Activated CD4-positive, alpha-beta T cell treated with anti-CD3 and anti-CD28 coated beads for 36 hours (primary cell): ENCODE results near the gene MYL6B. TPM values are rescaled to one million over a fixed set of nuclear protein-coding genes. Genes with fewer than 3 reads are reported as not detected.

Source experiments
- ATAC-seq: fragments of 200-7000 bp; cut with Tn5 transposase; one replicate; pipeline ENCODE4 v1.10.0; 2021; ENCODE audit warnings: mild to moderate bottlenecking, moderate library complexity
- CTCF ChIA-PET: fragments of 350-600 bp; sonication (Branson Sonifier 250); formaldehyde crosslinking; loops from one replicate; lab custom pipeline; 2021; ENCODE audit warnings: antibody characterized with exemption; lab: Charles Lee
- POLR2A ChIA-PET: fragments of 350-600 bp; sonication (Branson Sonifier 250); formaldehyde crosslinking; loops from one replicate; lab custom pipeline; 2021; ENCODE audit warnings: antibody characterized with exemption, inconsistent platforms; lab: Charles Lee
- DNase-seq: peaks from one replicate; pipeline ENCODE4 v3.0.0-alpha.2; 2020
- H3K27ac Mint-ChIP-seq: one replicate; pipeline ENCODE4 v1.8.0; 2021; ENCODE audit warnings: mixed read lengths
- H3K27me3 Mint-ChIP-seq: one replicate; pipeline ENCODE4 v1.8.0; 2021; ENCODE audit warnings: mixed read lengths
- H3K36me3 Mint-ChIP-seq: one replicate; pipeline ENCODE4 v1.8.0; 2021; ENCODE audit warnings: low read depth, mixed read lengths
- H3K4me1 Mint-ChIP-seq: one replicate; pipeline ENCODE4 v1.8.0; 2021; ENCODE audit warnings: mixed read lengths
- H3K4me3 Mint-ChIP-seq: one replicate; pipeline ENCODE4 v1.8.0; 2021; ENCODE audit warnings: mild to moderate bottlenecking, moderate library complexity, mixed read lengths
- H3K9me3 Mint-ChIP-seq: one replicate; pipeline ENCODE4 v1.8.0; 2021; ENCODE audit warnings: low read depth, mixed read lengths
- intact Hi-C, 2 experiments: fragments of 100-400 bp; cut with DNase I in 1 of 2; cut with micrococcal nuclease in 1 of 2; formaldehyde crosslinking; loops; one replicate each; pipeline versions ENCODE4 v1.14.2 to v1.15.1; 2022 to 2024; cut with DNase I, micrococcal nuclease
- total RNA-seq, 2 experiments: library from RNA; stranded (reverse); gene quantifications; one replicate each; pipeline ENCODE4 v1.2.3, GENCODE V29; 2021

MYL6B gene
- total RNA-seq, 2 experiments from 2014 or later = 76.3 to 79.3 TPM

DNA sequence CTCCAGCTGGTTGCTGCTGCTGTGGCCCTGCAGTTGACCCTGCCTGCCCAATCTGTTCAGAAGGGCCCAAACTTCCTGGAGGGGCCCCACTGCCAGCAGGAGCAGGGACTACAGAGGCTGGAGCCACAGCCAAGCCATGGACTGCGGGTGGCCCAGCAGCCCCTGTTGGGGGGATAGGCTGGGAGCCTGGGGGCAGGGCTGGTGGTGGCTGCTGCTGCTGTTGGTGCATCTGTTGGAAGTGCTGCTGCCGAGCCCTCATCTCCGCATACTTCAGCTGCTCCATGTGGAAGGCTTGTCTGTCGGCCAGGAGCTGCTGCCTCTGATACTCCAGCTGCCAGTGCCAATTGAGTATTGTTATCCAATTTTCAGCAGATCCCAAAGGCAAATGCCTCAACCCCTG, 13.0 kb downstream of the MYL6B start:
- no peaks in the 10 kb centered on the region for H3K9me3 Mint-ChIP-seq
- intact Hi-C loops = no loop called here
- CTCF ChIA-PET = interaction anchor here (0.7 to 1.1 kb wide), 4 partner anchors 8 to 22 kb away, joined by 3 to 4 read pairs (median 3); no protein-coding TSS in a partner anchor

DNA sequence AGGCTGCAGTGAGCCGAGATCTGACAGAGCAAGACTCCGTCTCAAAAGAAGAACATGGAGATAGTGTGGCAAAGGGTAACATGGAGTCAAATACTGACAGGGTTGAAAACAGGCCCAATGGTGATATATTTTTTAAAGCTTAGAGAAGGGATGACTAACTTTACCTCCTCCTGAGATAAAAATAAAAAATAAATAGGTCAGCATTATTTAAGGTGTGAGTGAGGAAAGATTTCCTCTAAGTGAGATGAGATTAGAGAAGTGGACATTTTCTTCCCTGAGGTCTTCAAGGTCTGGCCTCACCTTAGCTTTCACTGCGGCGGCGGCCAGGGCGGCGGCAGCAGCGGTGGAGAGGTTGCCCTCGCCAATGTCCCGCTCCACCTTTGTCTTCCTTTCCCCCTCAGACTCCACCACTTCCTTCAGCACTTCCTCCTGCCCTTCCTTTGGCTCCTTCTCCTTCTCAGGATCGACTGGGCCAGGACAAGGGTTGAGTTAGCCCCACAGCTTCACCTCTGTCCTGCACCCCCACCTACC, 16.9 kb downstream of the MYL6B start:
- Mint-ChIP-seq H3K4me3 (no peak overlapping the region), H3K4me1 (no peaks in the 10 kb centered on the region), H3K27ac (peak overlapping the region; percentile 42), H3K36me3 (peaks cover 56% of the 10 kb centered on the region), H3K9me3 (no peaks in the 10 kb centered on the region), H3K27me3 (no peaks in the 10 kb centered on the region)
- ChIA-PET CTCF (interaction anchor here (0.6 to 1.0 kb wide), 2 partner anchors 20 to 579 kb away, joined by 3 read pairs; partner anchors contain the start of gene SMARCC2), POLR2A (no interaction called here)
- DNase-seq (no peak), ATAC-seq (no peak)
- intact Hi-C loops = no loop called here

More for the DNA sequence above, 13.0 kb downstream of the MYL6B start:
- POLR2A ChIA-PET = interaction anchor here (0.7 kb wide), 1 partner anchor 60 kb away, joined by 4 read pairs; no protein-coding TSS in a partner anchor
- DNase-seq (no peak), ATAC-seq (no peak)
- Mint-ChIP-seq H3K27me3 (no peaks in the 10 kb centered on the region), H3K27ac (peak overlapping the region; percentile 5), H3K36me3 (peaks cover 59% of the 10 kb centered on the region), H3K4me1 (peaks cover 13% of the 10 kb centered on the region), H3K4me3 (no peak overlapping the region)

DNA sequence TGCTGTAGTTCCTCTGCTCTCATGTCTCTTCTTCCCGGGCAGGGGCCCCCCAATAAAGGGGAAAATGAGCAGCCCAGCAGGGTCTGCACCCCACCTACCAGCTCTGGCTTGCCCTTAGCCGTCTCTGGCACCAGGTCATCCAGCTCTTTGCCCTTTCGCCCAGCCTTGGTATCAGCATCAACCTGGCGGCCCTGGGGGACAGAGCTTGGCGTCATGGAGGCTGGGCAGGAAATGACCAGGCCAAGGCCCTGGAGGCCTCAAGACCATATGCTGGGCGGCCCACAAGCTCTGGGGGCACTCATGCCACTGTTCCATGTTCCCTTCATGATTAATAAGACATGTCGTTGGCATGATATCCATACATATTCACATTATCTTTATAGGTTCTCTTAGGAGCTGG, 20.5 kb downstream of the MYL6B start:
- CTCF ChIA-PET = interaction anchor here (0.6 to 2.0 kb wide), 7 partner anchors 8 to 53 kb away, joined by 3 to 7 read pairs (median 3); no protein-coding TSS in a partner anchor
- Mint-ChIP-seq H3K27ac (no peak overlapping the region), H3K4me1 (no peaks in the 10 kb centered on the region), H3K9me3 (no peaks in the 10 kb centered on the region), H3K36me3 (peaks cover 61% of the 10 kb centered on the region), H3K27me3 (no peaks in the 10 kb centered on the region), H3K4me3 (no peak overlapping the region)
- intact Hi-C loops = no loop called here
- POLR2A ChIA-PET = no interaction called here
- DNase-seq (no peak), ATAC-seq (no peak)

DNA sequence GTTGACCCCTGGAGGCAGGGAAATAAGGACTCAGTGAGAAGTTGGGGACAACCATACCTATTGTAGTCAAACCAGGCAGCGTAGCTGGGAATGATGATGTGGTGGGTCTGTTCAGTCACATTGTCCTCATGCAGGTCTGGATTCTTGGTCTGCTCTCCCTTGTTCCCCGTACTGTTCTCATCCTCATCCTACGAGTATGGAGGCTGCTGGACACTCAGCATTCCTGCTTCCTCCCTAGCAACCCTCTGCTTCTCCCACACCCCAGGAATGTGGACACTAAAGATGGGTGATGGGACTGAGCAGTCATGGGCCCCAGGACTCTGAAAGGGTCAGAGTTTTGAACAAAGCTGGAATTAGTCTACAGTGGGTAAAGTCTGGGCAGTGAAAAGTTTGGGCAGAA, 26.0 kb downstream of the MYL6B start:
- H3K27me3 Mint-ChIP-seq = no peaks in the 10 kb centered on the region
- H3K4me1 Mint-ChIP-seq = no peaks in the 10 kb centered on the region
- CTCF ChIA-PET = interaction anchor here (0.6 kb wide), 1 partner anchor 29 kb away, joined by 3 read pairs; no protein-coding TSS in a partner anchor
- H3K9me3 Mint-ChIP-seq = no peaks in the 10 kb centered on the region
- ATAC-seq = no peak
- peaks cover 64% of the 10 kb centered on the region for H3K36me3 Mint-ChIP-seq
- intact Hi-C loops = no loop called here
- DNase-seq = no peak
- no peak overlapping the region for H3K4me3 Mint-ChIP-seq
- no peak overlapping the region for H3K27ac Mint-ChIP-seq
- POLR2A ChIA-PET = no interaction called here

DNA sequence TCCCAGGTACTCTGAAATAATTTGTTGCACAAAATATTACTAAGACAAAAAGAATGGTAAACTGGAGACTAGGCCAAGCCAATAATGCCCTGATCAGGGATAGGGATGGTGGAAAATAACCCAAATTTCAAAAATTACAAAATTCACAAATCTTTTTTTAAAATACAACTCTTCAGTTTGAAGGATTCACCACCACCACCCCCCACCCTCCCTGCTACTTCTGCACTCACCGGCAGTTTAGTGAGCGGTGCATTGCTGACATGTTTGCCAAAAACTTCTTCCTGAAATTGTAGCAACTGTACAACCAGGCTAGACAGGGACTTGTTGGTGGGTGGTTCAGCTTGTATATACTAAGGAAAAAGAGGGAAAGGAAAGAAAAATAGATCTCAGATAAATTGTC, 34.6 kb downstream of the MYL6B start:
- H3K27me3 Mint-ChIP-seq = no peaks in the 10 kb centered on the region
- CTCF ChIA-PET = interaction anchor here (0.5 to 6.1 kb wide), 6 partner anchors 14 to 541 kb away, joined by 3 to 112 read pairs (median 4); partner anchors contain the start of genes ESYT1, RPL41, STAT2 and ZC3H10
- POLR2A ChIA-PET = no interaction called here

DNA sequence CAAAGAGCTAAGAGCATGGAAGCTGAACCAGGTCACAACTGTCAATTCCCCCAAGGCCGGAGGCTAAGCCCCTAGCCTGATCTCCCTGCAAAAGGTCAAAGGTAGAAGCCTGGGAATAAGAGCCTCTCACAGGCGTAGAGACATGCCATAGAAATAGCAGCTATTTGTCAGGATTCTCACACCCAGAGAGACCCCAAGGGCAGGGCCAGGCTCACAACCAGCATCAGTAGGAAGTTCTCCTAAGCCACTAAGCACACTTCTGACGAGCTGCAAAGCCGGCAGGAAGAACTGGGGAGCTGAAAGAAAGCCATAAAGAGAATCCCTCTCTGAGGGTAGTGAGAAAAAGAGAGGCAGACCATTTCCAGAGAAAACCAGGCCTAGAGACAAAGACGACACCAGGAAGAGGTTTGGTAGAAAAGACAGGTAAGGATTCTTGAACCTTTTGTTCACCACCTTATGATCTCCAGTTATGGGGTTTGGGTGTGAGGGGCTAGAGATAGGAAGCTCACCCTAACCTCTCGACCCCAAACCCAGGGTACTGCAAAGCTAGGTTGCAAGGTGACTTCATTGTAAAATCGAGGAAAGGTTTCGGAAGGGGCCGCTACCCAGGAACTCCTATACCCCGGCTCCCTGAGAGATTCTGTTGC, 35.9 kb downstream of the MYL6B start:
- POLR2A ChIA-PET = interaction anchor here (0.7 to 2.5 kb wide), 4 partner anchors 25 to 84 kb away, joined by 3 to 27 read pairs (median 7); partner anchors contain the start of genes PA2G4, RNF41 and ZC3H10
- Mint-ChIP-seq H3K27me3 (no peaks in the 10 kb centered on the region), H3K36me3 (peaks cover 36% of the 10 kb centered on the region), H3K4me1 (peaks cover 35% of the 10 kb centered on the region), H3K4me3 (peak overlapping the region; percentile 82), H3K27ac (peak overlapping the region; percentile 85), H3K9me3 (no peaks in the 10 kb centered on the region)
- intact Hi-C loops = loop anchor here in 1 of 2 experiments (2.0 to 10.0 kb wide), 3 partner anchors 36 to 143 kb away; partner anchors contain the start of genes MYL6B and RPS26
- no peak for ATAC-seq
- CTCF ChIA-PET = interaction anchor here (0.7 to 6.1 kb wide), 19 partner anchors 8 to 1825 kb away, joined by 3 to 112 read pairs (median 3); partner anchors contain the start of genes CNPY2, ESYT1, MYL6 and RNF41
- no peak for DNase-seq

More for the DNA sequence above, 34.6 kb downstream of the MYL6B start:
- H3K36me3 Mint-ChIP-seq = peaks cover 39% of the 10 kb centered on the region
- H3K4me1 Mint-ChIP-seq = peaks cover 33% of the 10 kb centered on the region
- H3K9me3 Mint-ChIP-seq = no peaks in the 10 kb centered on the region
- intact Hi-C loops = loop anchor here in 1 of 2 experiments (1.0 to 10.0 kb wide), 3 partner anchors 27 to 142 kb away; partner anchors contain the start of genes MYL6B and RPS26
- ATAC-seq (no peak), DNase-seq (no peak)
- no peak overlapping the region for H3K4me3 Mint-ChIP-seq
- H3K27ac Mint-ChIP-seq = peak overlapping the region; percentile 85

DNA sequence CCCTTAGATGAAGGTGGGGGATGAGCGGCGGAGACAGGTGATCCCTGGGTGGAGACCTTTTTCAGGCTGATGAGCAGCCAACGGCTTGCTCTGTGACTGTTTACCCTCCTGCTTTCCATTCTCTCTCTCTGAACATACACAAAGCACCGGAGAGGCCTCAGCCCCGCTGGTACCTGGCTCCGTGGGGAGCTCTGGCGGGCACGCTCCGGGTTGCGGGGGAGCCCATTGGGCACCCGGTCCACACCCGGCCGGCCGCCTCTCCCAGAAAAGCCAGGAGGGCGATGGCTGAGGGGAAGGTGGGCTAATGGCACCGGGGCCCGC, 36.4 kb downstream of the MYL6B start:
- intact Hi-C loops = loop anchor here (1.0 to 10.0 kb wide), 11 partner anchors 30 to 276 kb away; partner anchors contain the start of genes MYL6B (in 2 of the 2), CS (in 1 of the 2), MYL6 (in 1 of the 2) and PA2G4 (in 1 of the 2)
- peak overlapping the region; percentile 85 for H3K27ac Mint-ChIP-seq
- peak overlapping the region; percentile 82 for H3K4me3 Mint-ChIP-seq
- peaks cover 35% of the 10 kb centered on the region for H3K36me3 Mint-ChIP-seq
- ATAC-seq (peak; percentile 1), DNase-seq (no peak)
- peaks cover 38% of the 10 kb centered on the region for H3K4me1 Mint-ChIP-seq
- ChIA-PET POLR2A (interaction anchor here (1.0 to 2.5 kb wide), 6 partner anchors 26 to 84 kb away, joined by 3 to 27 read pairs (median 10); partner anchors contain the start of genes ESYT1, PA2G4, RNF41 and ZC3H10), CTCF (interaction anchor here (0.9 to 6.1 kb wide), 18 partner anchors 8 to 450 kb away, joined by 3 to 112 read pairs (median 8); partner anchors contain the start of genes CNPY2, ESYT1, MYL6 and MYL6B)
- H3K9me3 Mint-ChIP-seq = no peaks in the 10 kb centered on the region
- no peaks in the 10 kb centered on the region for H3K27me3 Mint-ChIP-seq

DNA sequence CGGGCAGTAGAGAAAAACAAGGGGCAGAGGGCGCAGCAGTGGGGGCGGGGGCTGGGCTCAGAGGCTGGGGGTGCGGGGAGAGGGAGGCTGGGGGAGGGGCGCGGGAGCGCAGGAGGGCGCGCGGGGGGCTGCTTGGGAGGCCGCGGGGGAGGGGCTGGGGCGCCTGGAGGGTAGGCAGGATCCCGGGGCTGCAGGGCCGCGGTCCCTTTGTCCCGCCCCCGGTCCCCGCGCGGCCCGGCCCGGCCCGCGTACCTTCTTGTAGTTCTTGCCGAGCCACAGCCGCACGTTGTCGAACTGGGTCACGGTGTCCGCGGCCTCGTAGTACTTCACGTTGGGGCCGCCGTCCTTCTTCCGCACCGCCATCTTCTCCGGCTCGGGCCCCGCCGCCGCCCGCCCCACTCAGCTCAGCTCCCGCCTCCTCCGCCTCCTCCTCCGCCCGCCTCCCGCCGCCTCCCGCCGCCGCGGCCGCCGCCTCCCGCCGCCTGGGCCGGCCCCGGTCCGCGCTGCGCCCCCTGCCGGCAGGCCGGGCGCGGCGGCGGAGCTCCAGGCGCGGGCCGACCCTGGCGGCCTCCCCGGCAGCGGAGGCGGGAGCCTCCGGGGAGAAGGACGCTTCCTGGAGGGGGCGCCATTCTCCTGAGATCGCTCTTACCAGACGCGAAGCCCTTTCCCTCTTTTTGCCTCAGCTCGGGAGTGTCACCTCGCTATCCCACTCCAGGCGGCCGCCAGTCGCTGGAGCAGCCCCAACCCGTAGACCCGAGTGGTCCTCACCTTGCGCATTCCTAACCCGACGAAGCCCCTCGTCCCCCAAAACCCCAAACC, 36.9 kb downstream of the MYL6B start, which contains the start of gene SMARCC2:
SMARCC2 (minus strand) TSS at position 385 of the 819 bp plus-strand sequence; CDS start at position 363, 22 bp downstream.
- Mint-ChIP-seq H3K36me3 (peaks cover 32% of the 10 kb centered on the region), H3K27me3 (no peaks in the 10 kb centered on the region), H3K4me1 (peaks cover 38% of the 10 kb centered on the region), H3K27ac (peak within 1 kb of the TSS; percentile 96), H3K4me3 (peak within 1 kb of the TSS; percentile 82), H3K9me3 (no peaks in the 10 kb centered on the region)
- ATAC-seq = peak; percentile 82
- ChIA-PET CTCF (interaction anchor here (0.6 to 6.1 kb wide), 44 partner anchors 9 to 451 kb away, joined by 3 to 112 read pairs (median 4); partner anchors contain the start of genes ANKRD52, CNPY2, COQ10A and ESYT1), POLR2A (interaction anchor here (0.6 to 2.5 kb wide), 9 partner anchors 18 to 92 kb away, joined by 3 to 27 read pairs (median 6); partner anchors contain the start of genes ESYT1, PA2G4, RNF41 and ZC3H10)
- DNase-seq = peak; percentile 94
- intact Hi-C loops = loop anchor here (1.0 to 10.0 kb wide), 11 partner anchors 31 to 275 kb away; partner anchors contain the start of genes MYL6B (in 2 of the 2), CS (in 1 of the 2), MYL6 (in 1 of the 2) and PA2G4 (in 1 of the 2)

DNA sequence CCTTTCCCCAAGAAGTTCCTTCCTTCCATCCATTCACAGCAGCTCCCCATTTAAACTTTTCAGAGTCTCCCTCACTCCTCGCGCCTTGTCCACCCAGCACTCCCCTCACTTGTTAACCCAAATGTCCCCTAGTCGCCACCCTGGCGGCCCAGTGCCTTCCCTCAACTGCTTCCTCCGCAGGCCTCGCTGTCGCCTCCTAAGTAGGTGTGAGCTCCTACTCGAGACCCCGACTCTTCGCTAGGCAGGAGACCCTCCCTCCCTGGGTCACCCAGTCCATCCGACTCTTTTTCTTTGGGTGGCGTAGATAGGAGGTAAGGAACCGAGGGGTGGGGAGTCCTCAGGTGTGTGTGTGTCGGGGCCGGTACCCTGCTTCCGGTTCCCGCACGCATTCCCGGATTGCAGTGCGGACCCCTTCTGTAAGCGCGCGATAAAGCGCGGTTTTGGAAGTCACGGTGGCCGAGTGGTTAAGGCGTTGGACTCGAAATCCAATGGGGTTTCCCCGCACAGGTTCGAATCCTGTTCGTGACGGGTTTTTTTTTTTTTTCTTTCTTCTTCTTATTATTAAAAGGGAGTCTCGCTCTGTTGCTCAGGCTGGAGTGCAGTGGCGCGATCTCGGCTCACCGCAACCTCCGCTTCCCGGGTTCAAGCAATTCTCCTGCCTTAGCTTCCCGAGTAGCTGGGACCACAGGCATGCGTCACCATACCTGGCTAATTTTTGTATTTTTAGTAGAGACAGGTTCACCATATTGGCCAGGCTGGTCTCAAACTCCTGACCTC, 37.7 kb downstream of the MYL6B start:
- peaks cover 38% of the 10 kb centered on the region for H3K4me1 Mint-ChIP-seq
- peak; percentile 48 for ATAC-seq

More for the DNA sequence above, 37.7 kb downstream of the MYL6B start:
- ChIA-PET CTCF (interaction anchor here (0.6 to 6.1 kb wide), 38 partner anchors 10 to 452 kb away, joined by 3 to 112 read pairs (median 4); partner anchors contain the start of genes ANKRD52, CNPY2, COQ10A and ESYT1), POLR2A (interaction anchor here (0.6 to 2.5 kb wide), 9 partner anchors 17 to 91 kb away, joined by 3 to 27 read pairs (median 4); partner anchors contain the start of genes ESYT1, PA2G4, RNF41 and ZC3H10)
- intact Hi-C loops = loop anchor here (1.0 to 10.0 kb wide), 14 partner anchors 32 to 452 kb away; partner anchors contain the start of genes MYL6B (in 2 of the 2), CS (in 1 of the 2), MYL6 (in 1 of the 2) and PA2G4 (in 1 of the 2)
- Mint-ChIP-seq H3K36me3 (peaks cover 25% of the 10 kb centered on the region), H3K9me3 (no peaks in the 10 kb centered on the region), H3K4me3 (peak overlapping the region; percentile 82), H3K27ac (peak overlapping the region; percentile 96), H3K27me3 (no peaks in the 10 kb centered on the region)
- peak; percentile 89 for DNase-seq
